ENCODE results near the gene BEX1.
"Not testable (repeated sequence)": the region's sequence is repeated elsewhere in the genome, so short reads cannot be mapped to it uniquely, and the experiment has no call there.

BEX1 gene

GRCh38 chrX:103061486-103061885, 2.5 kb downstream of the BEX1 start:
- no peak for TF ChIP-seq ZNF274 (IDR thresholded peaks at IDR 0.05; ENCODE audit: low read depth, low read length)

GRCh38 chrX:103056902-103057301, 7.1 kb downstream of the BEX1 start:
- H3K4me3 ChIP-seq (ENCODE audit: low read length), result no peak overlapping the region
- TF ChIP-seq ZNF274 (IDR thresholded peaks at IDR 0.05; ENCODE audit: low read depth, low read length), result no peak

More at GRCh38 chrX:103061486-103061885, 2.5 kb downstream of the BEX1 start:
- H3K4me3 ChIP-seq (ENCODE audit: low read length), result no peak overlapping the region

DNA sequence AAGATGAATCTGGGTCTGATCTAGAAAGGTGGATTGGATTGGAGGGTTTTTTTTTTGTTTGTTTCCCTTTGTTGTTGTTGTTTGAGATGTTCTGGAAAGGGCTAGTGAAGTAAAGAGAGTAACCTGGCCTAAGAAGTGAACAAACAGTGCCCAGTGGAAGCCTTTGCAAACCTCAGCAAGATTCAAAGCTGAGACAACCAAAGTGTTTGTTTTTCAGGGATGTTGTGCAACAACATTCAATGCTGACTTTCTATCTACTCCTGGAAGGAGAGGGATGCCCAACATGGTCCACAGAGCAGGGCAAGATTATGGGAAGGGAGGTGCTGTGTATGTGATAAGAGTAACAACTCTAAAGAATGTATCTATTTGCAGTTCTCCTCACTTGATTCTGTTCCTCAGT, 11.3 kb downstream of the BEX1 start:
- H3K4me3 ChIP-seq (ENCODE audit: low read length), result no peak overlapping the region
- no peak for TF ChIP-seq ZNF274 (IDR thresholded peaks at IDR 0.05; ENCODE audit: low read depth, low read length)

GRCh38 chrX:103051260-103051789, 12.6 kb downstream of the BEX1 start:
- no peak for TF ChIP-seq ZNF274 (IDR thresholded peaks at IDR 0.05; ENCODE audit: low read depth, low read length)
- H3K4me3 ChIP-seq (ENCODE audit: low read length), result no peak overlapping the region

DNA sequence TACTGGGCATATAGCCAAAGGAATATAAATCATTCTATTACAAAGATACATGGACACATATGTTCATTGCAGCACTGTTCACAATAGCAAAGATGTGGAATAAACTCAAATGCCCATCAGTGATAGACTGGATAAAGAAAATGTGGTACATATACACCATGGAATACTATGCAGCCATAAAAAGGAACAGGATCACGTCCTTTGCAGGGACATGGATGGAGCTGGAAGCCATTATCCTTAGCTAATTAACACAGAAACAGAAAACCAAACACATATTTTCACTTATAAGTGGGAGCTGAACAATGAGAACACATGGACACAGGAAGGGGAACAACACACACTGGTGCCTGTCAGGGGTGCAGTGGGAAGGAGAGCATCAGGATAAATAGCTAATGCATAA, 30.6 kb downstream of the BEX1 start:
- not testable (repeated sequence) for H3K4me3 ChIP-seq (ENCODE audit: low read length)

DNA sequence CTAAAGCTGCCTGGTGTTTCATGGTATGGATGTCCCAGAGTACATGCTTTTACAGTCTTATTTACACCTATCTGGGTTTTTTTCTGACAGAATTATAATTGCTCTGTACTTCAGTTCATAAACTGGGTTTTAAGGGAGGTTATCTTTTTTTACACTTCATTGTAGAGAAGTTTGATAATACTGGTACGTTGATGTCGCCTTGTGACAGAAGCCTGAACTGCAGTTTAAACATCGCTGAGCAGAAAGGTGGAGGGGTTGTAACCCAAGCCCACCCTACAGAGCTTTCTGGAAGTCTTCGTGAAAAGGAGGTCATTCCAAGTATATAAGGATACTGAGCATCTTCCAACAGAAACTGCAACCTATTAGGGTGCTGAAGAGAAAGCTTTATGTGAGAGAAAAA, 46.4 kb downstream of the BEX1 start:
- H3K4me3 ChIP-seq (ENCODE audit: low read length), result no peak overlapping the region
- TF ChIP-seq ZNF274 (IDR thresholded peaks at IDR 0.05; ENCODE audit: low read depth, low read length), result no peak

GRCh38 chrX:103012945-103013344, 51.0 kb downstream of the BEX1 start:
- H3K4me3 ChIP-seq (ENCODE audit: low read length), result no peak overlapping the region
- TF ChIP-seq ZNF274 (IDR thresholded peaks at IDR 0.05; ENCODE audit: low read depth, low read length), result no peak
